WTC11 (cell line): Measurements from ENCODE around the gene SLC35G2.
"Not testable (repeated sequence)": the region's sequence is repeated elsewhere in the genome, so short reads cannot be mapped to it uniquely, and the experiment has no call there.

Experiments used
- CBFB ChIP-seq: sonication (generic); formaldehyde crosslinking; IDR thresholded peaks from 2 replicates; pipeline ENCODE4 v1.8.1; 2022; ENCODE audit warnings: mild to moderate bottlenecking, low read depth, missing genetic modification reagents
- IRF2 ChIP-seq: sonication (generic); formaldehyde crosslinking; IDR thresholded peaks from 2 replicates; pipeline ENCODE4 v1.8.0; 2022; ENCODE audit warnings: low read depth, missing genetic modification reagents, borderline replicate concordance
- TF ChIP-seq, protein P1 (sequence below): fragments of 200-600 bp; IDR thresholded peaks from 2 replicates; pipeline ENCODE4 v1.8.0; 2022; ENCODE audit warnings: antibody characterized with exemption
- TF ChIP-seq, protein P2 (sequence below): sonication (generic); formaldehyde crosslinking; IDR thresholded peaks from 2 replicates; pipeline ENCODE4 v1.8.0; 2022; ENCODE audit warnings: mild to moderate bottlenecking, missing genetic modification reagents
- TF ChIP-seq, protein P3 (sequence below): sonication (generic); formaldehyde crosslinking; IDR thresholded peaks from 2 replicates; pipeline ENCODE4 v1.8.1; 2023; ENCODE audit warnings: mild to moderate bottlenecking, missing genetic modification reagents
- TF ChIP-seq, protein P4 (sequence below): sonication (generic); formaldehyde crosslinking; IDR thresholded peaks from 2 replicates; pipeline ENCODE4 v1.8.0; 2022; ENCODE audit warnings: missing genetic modification reagents

DNA sequence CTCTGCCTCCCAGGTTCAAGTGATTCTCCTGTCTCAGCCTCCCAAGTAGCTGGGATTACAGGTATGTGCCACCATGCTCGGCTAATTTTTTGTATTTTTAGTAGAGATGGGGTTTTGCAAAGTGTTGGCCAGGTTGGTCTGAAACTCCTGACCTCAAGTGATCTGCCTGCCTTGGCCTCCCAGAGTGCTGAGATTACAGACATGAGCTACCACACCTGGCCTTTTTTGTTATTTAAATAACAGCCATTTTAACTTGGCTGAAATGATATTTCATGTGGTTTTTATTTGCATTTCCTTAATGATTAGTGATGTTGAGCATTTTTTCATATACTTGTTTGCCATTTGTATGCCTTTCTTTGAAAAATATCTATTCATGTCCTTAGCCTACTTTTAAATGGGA is 78.2 kb downstream of the SLC35G2 start:
- TF ChIP-seq, protein P1, sequence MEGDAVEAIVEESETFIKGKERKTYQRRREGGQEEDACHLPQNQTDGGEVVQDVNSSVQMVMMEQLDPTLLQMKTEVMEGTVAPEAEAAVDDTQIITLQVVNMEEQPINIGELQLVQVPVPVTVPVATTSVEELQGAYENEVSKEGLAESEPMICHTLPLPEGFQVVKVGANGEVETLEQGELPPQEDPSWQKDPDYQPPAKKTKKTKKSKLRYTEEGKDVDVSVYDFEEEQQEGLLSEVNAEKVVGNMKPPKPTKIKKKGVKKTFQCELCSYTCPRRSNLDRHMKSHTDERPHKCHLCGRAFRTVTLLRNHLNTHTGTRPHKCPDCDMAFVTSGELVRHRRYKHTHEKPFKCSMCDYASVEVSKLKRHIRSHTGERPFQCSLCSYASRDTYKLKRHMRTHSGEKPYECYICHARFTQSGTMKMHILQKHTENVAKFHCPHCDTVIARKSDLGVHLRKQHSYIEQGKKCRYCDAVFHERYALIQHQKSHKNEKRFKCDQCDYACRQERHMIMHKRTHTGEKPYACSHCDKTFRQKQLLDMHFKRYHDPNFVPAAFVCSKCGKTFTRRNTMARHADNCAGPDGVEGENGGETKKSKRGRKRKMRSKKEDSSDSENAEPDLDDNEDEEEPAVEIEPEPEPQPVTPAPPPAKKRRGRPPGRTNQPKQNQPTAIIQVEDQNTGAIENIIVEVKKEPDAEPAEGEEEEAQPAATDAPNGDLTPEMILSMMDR: not testable (repeated sequence)
- TF ChIP-seq, protein P2, sequence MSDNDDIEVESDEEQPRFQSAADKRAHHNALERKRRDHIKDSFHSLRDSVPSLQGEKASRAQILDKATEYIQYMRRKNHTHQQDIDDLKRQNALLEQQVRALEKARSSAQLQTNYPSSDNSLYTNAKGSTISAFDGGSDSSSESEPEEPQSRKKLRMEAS (CRISPR knock-in tag): not testable (repeated sequence)
- TF ChIP-seq, protein P3, sequence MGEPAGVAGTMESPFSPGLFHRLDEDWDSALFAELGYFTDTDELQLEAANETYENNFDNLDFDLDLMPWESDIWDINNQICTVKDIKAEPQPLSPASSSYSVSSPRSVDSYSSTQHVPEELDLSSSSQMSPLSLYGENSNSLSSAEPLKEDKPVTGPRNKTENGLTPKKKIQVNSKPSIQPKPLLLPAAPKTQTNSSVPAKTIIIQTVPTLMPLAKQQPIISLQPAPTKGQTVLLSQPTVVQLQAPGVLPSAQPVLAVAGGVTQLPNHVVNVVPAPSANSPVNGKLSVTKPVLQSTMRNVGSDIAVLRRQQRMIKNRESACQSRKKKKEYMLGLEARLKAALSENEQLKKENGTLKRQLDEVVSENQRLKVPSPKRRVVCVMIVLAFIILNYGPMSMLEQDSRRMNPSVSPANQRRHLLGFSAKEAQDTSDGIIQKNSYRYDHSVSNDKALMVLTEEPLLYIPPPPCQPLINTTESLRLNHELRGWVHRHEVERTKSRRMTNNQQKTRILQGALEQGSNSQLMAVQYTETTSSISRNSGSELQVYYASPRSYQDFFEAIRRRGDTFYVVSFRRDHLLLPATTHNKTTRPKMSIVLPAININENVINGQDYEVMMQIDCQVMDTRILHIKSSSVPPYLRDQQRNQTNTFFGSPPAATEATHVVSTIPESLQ (CRISPR knock-in tag): not testable (repeated sequence)
- TF ChIP-seq, protein P4, sequence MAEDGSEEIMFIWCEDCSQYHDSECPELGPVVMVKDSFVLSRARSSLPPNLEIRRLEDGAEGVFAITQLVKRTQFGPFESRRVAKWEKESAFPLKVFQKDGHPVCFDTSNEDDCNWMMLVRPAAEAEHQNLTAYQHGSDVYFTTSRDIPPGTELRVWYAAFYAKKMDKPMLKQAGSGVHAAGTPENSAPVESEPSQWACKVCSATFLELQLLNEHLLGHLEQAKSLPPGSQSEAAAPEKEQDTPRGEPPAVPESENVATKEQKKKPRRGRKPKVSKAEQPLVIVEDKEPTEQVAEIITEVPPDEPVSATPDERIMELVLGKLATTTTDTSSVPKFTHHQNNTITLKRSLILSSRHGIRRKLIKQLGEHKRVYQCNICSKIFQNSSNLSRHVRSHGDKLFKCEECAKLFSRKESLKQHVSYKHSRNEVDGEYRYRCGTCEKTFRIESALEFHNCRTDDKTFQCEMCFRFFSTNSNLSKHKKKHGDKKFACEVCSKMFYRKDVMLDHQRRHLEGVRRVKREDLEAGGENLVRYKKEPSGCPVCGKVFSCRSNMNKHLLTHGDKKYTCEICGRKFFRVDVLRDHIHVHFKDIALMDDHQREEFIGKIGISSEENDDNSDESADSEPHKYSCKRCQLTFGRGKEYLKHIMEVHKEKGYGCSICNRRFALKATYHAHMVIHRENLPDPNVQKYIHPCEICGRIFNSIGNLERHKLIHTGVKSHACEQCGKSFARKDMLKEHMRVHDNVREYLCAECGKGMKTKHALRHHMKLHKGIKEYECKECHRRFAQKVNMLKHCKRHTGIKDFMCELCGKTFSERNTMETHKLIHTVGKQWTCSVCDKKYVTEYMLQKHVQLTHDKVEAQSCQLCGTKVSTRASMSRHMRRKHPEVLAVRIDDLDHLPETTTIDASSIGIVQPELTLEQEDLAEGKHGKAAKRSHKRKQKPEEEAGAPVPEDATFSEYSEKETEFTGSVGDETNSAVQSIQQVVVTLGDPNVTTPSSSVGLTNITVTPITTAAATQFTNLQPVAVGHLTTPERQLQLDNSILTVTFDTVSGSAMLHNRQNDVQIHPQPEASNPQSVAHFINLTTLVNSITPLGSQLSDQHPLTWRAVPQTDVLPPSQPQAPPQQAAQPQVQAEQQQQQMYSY: not testable (repeated sequence)
- not testable (repeated sequence) for TF ChIP-seq CBFB, IRF2 (CRISPR knock-in tag)
